ENCODE measurements around the gene TTC16. TPM values are rescaled to one million over a fixed set of nuclear protein-coding genes. Genes with fewer than 3 reads are reported as not detected.

TTC16 gene
- total RNA-seq, 2 experiments from 2014 or later: 0.61 to 0.69 TPM

- DNase-seq: no peak
- intact Hi-C loops (cut with micrococcal nuclease): no loop called here
- H3K27ac Mint-ChIP-seq: no peak overlapping the region
- ChIA-PET POLR2A (no interaction called here), CTCF (interaction anchor here (1.5 kb wide), 1 partner anchor 17 kb away, joined by 4 read pairs; no protein-coding TSS in a partner anchor)
- H3K27me3 Mint-ChIP-seq: no peaks in the 10 kb centered on the region
- H3K4me3 Mint-ChIP-seq: no peak overlapping the region
- no peaks in the 10 kb centered on the region for H3K4me1 Mint-ChIP-seq (ENCODE audit: low read depth)
- H3K9me3 Mint-ChIP-seq: no peaks in the 10 kb centered on the region
- no peaks in the 10 kb centered on the region for H3K36me3 Mint-ChIP-seq
These were observed 29.2 kb upstream of the TTC16 start for GRCh38 chr9:127686461-127687393.

GRCh38 chr9:127689329-127690000 is 26.4 kb upstream of the TTC16 start:
- peaks cover 7% of the 10 kb centered on the region for H3K36me3 Mint-ChIP-seq
- H3K4me1 Mint-ChIP-seq (ENCODE audit: low read depth): no peaks in the 10 kb centered on the region
- intact Hi-C loops (cut with micrococcal nuclease): no loop called here
- CTCF ChIA-PET: no interaction called here
- H3K27me3 Mint-ChIP-seq: no peaks in the 10 kb centered on the region
- H3K4me3 Mint-ChIP-seq: no peak overlapping the region
- no peak overlapping the region for H3K27ac Mint-ChIP-seq
- no peaks in the 10 kb centered on the region for H3K9me3 Mint-ChIP-seq
- POLR2A ChIA-PET: no interaction called here
- DNase-seq: no peak

GRCh38 chr9:127690735-127691134 is 25.1 kb upstream of the TTC16 start:
- no peak overlapping the region for H3K27ac Mint-ChIP-seq
- POLR2A ChIA-PET: no interaction called here
- CTCF ChIA-PET: interaction anchor here (1.6 kb wide), 1 partner anchor 179 kb away, joined by 4 read pairs; no protein-coding TSS in a partner anchor

GRCh38 chr9:127692071-127692470 is 23.8 kb upstream of the TTC16 start:
- intact Hi-C loops (cut with micrococcal nuclease): no loop called here
- no peaks in the 10 kb centered on the region for H3K4me1 Mint-ChIP-seq (ENCODE audit: low read depth)
- no peak overlapping the region for H3K27ac Mint-ChIP-seq
- H3K36me3 Mint-ChIP-seq: peaks cover 7% of the 10 kb centered on the region
- H3K9me3 Mint-ChIP-seq: no peaks in the 10 kb centered on the region
- H3K4me3 Mint-ChIP-seq: no peak overlapping the region
- no peak for DNase-seq
- CTCF ChIA-PET: no interaction called here
- no peaks in the 10 kb centered on the region for H3K27me3 Mint-ChIP-seq
- POLR2A ChIA-PET: no interaction called here

More at GRCh38 chr9:127690735-127691134, 25.1 kb upstream of the TTC16 start:
- Mint-ChIP-seq H3K9me3 (no peaks in the 10 kb centered on the region), H3K4me1 (ENCODE audit: low read depth) (no peaks in the 10 kb centered on the region), H3K36me3 (peaks cover 7% of the 10 kb centered on the region), H3K4me3 (no peak overlapping the region), H3K27me3 (no peaks in the 10 kb centered on the region)
- DNase-seq: no peak
- intact Hi-C loops (cut with micrococcal nuclease): no loop called here

GRCh38 chr9:127693143-127693542 is 22.7 kb upstream of the TTC16 start:
- no peak overlapping the region for H3K27ac Mint-ChIP-seq
- CTCF ChIA-PET: no interaction called here
- no peaks in the 10 kb centered on the region for H3K9me3 Mint-ChIP-seq
- no peaks in the 10 kb centered on the region for H3K4me1 Mint-ChIP-seq (ENCODE audit: low read depth)
- intact Hi-C loops (cut with micrococcal nuclease): no loop called here
- H3K4me3 Mint-ChIP-seq: no peak overlapping the region
- peaks cover 7% of the 10 kb centered on the region for H3K36me3 Mint-ChIP-seq
- no peaks in the 10 kb centered on the region for H3K27me3 Mint-ChIP-seq
- POLR2A ChIA-PET: no interaction called here
- no peak for DNase-seq

GRCh38 chr9:127693697-127694096 is 22.2 kb upstream of the TTC16 start:
- Mint-ChIP-seq H3K36me3 (peaks cover 7% of the 10 kb centered on the region), H3K4me1 (ENCODE audit: low read depth) (no peaks in the 10 kb centered on the region), H3K9me3 (no peaks in the 10 kb centered on the region), H3K4me3 (no peak overlapping the region), H3K27me3 (no peaks in the 10 kb centered on the region), H3K27ac (no peak overlapping the region)
- intact Hi-C loops (cut with micrococcal nuclease): no loop called here
- CTCF ChIA-PET: interaction anchor here (1.6 kb wide), 1 partner anchor 41 kb away, joined by 7 read pairs; the partner anchor contains the start of gene TOR2A
- DNase-seq: no peak
- POLR2A ChIA-PET: no interaction called here

- ChIA-PET POLR2A (no interaction called here), CTCF (interaction anchor here (1.6 kb wide), 1 partner anchor 40 kb away, joined by 7 read pairs; the partner anchor contains the start of gene TOR2A)
- DNase-seq: no peak
- intact Hi-C loops (cut with micrococcal nuclease): no loop called here
- Mint-ChIP-seq H3K4me3 (no peak overlapping the region), H3K9me3 (no peaks in the 10 kb centered on the region), H3K27ac (no peak overlapping the region), H3K27me3 (no peaks in the 10 kb centered on the region), H3K36me3 (peaks cover 7% of the 10 kb centered on the region), H3K4me1 (ENCODE audit: low read depth) (peaks cover 12% of the 10 kb centered on the region)
These were observed 20.8 kb upstream of the TTC16 start for GRCh38 chr9:127694890-127695720.

- H3K4me3 Mint-ChIP-seq: no peak overlapping the region
- POLR2A ChIA-PET: no interaction called here
These were observed 18.3 kb upstream of the TTC16 start for GRCh38 chr9:127697575-127697974.

GRCh38 chr9:127698386-127698785 is 17.5 kb upstream of the TTC16 start:
- intact Hi-C loops (cut with micrococcal nuclease): no loop called here
- no peak for DNase-seq
- POLR2A ChIA-PET: no interaction called here

More at GRCh38 chr9:127697575-127697974, 18.3 kb upstream of the TTC16 start:
- no peak overlapping the region for H3K27ac Mint-ChIP-seq
- H3K9me3 Mint-ChIP-seq: no peaks in the 10 kb centered on the region
- H3K36me3 Mint-ChIP-seq: peaks cover 3% of the 10 kb centered on the region
- no peaks in the 10 kb centered on the region for H3K27me3 Mint-ChIP-seq
- intact Hi-C loops (cut with micrococcal nuclease): no loop called here
- peaks cover 15% of the 10 kb centered on the region for H3K4me1 Mint-ChIP-seq (ENCODE audit: low read depth)
- CTCF ChIA-PET: interaction anchor here (1.3 kb wide), 1 partner anchor 37 kb away, joined by 4 read pairs; the partner anchor contains the start of gene TOR2A
- DNase-seq: no peak

GRCh38 chr9:127698985-127699670 is 16.8 kb upstream of the TTC16 start:
- DNase-seq: peak; percentile 94
- peak overlapping the region; percentile 73 for H3K4me3 Mint-ChIP-seq
- H3K36me3 Mint-ChIP-seq: no peaks in the 10 kb centered on the region
- H3K9me3 Mint-ChIP-seq: no peaks in the 10 kb centered on the region
- intact Hi-C loops (cut with micrococcal nuclease): loop anchor here (1.0 kb wide), 1 partner anchor 16 kb away; the partner anchor contains the start of gene PTRH1
- no peaks in the 10 kb centered on the region for H3K27me3 Mint-ChIP-seq
- peak overlapping the region; percentile 41 for H3K27ac Mint-ChIP-seq
- ChIA-PET CTCF (interaction anchor here (0.8 to 1.1 kb wide), 2 partner anchors 36 to 170 kb away, joined by 3 to 4 read pairs; partner anchors contain the start of gene TOR2A), POLR2A (no interaction called here)
- peaks cover 15% of the 10 kb centered on the region for H3K4me1 Mint-ChIP-seq (ENCODE audit: low read depth)

More at GRCh38 chr9:127698386-127698785, 17.5 kb upstream of the TTC16 start:
- no peaks in the 10 kb centered on the region for H3K9me3 Mint-ChIP-seq
- no peak overlapping the region for H3K4me3 Mint-ChIP-seq
- no peaks in the 10 kb centered on the region for H3K27me3 Mint-ChIP-seq
- H3K36me3 Mint-ChIP-seq: peaks cover 3% of the 10 kb centered on the region
- H3K27ac Mint-ChIP-seq: no peak overlapping the region
- peaks cover 15% of the 10 kb centered on the region for H3K4me1 Mint-ChIP-seq (ENCODE audit: low read depth)
- CTCF ChIA-PET: no interaction called here

GRCh38 chr9:127700140-127700539 is 15.7 kb upstream of the TTC16 start:
- DNase-seq: no peak
- Mint-ChIP-seq H3K4me3 (no peak overlapping the region), H3K36me3 (no peaks in the 10 kb centered on the region), H3K27me3 (no peaks in the 10 kb centered on the region), H3K27ac (no peak overlapping the region), H3K9me3 (no peaks in the 10 kb centered on the region), H3K4me1 (ENCODE audit: low read depth) (peaks cover 15% of the 10 kb centered on the region)
- intact Hi-C loops (cut with micrococcal nuclease): no loop called here
- CTCF ChIA-PET: interaction anchor here (0.6 to 1.5 kb wide), 3 partner anchors 31 to 92 kb away, joined by 3 to 5 read pairs (median 3); partner anchors contain the start of gene TOR2A
- POLR2A ChIA-PET: no interaction called here

Data from activated CD4-positive, alpha-beta memory T cell treated with anti-CD3 and anti-CD28 coated beads for 36 hours (primary cell).